Heart left ventricle (tissue), 16 donors: Measurements from ENCODE around the gene SH3BP1. TPM values are rescaled to one million over a fixed set of nuclear protein-coding genes. Genes with fewer than 3 reads are reported as not detected.

Experiments used
- ATAC-seq, 4 donors: fragments of 200-7000 bp; cut with Tn5 transposase; one replicate each; pipeline ENCODE4 v1.9.1; 2020 to 2022; ENCODE audit warnings: moderate library complexity in 4 of 4, mild to moderate bottlenecking in 3 of 4, moderate number of reproducible peaks in 1 of 4
- DNase-seq, 5 donors: peaks; one replicate each; pipeline ENCODE4 v3.0.0-alpha.2; 2020
- H3K27ac ChIP-seq, 12 donors: fragments of 200-600 bp; sonication (generic) in 4 of 12; one replicate each; pipeline versions ENCODE4 v1.5.0 to v1.8.0; 2016 to 2022; ENCODE audit warnings: mild to moderate bottlenecking in 2 of 12
- H3K27me3 ChIP-seq, 9 donors: fragments of 200-600 bp; sonication (generic) in 2 of 9; one replicate each; pipeline versions ENCODE4 v1.5.1 to v1.8.0; 2016 to 2022; ENCODE audit warnings: mild to moderate bottlenecking in 3 of 9
- H3K36me3 ChIP-seq, 9 donors: fragments of 200-600 bp; sonication (generic) in 2 of 9; one replicate each; pipeline versions ENCODE4 v1.5.0 to v1.8.0; 2018 to 2022; ENCODE audit warnings: mild to moderate bottlenecking in 2 of 9
- H3K4me1 ChIP-seq, 12 donors: fragments of 200-600 bp; sonication (generic) in 4 of 12; one replicate each; pipeline versions ENCODE4 v1.5.0 to v1.8.0; 2016 to 2022; ENCODE audit warnings: mild to moderate bottlenecking in 3 of 12
- H3K4me3 ChIP-seq, 12 donors: fragments of 200-600 bp; sonication (generic) in 4 of 12; one replicate each; pipeline versions ENCODE4 v1.5.0 to v1.8.0; 2017 to 2022; ENCODE audit warnings: mild to moderate bottlenecking in 9 of 12, moderate library complexity in 4 of 12
- H3K9me3 ChIP-seq, 12 donors: fragments of 200-600 bp; sonication (generic) in 4 of 12; one replicate each; pipeline versions ENCODE4 v1.5.0 to v1.8.0; 2016 to 2022; ENCODE audit warnings: mild to moderate bottlenecking in 1 of 12
- CTCF ChIP-seq, 12 donors: fragments of 200-600 bp; sonication (generic) in 4 of 12; IDR thresholded peaks; one replicate each; pipeline versions ENCODE4 v1.5.0 to v1.8.0; 2018 to 2022; ENCODE audit warnings: antibody characterized with exemption in 12 of 12, mild to moderate bottlenecking in 5 of 12
- POLR2A ChIP-seq, 2 donors: fragments of 450-650 bp; IDR thresholded peaks; one replicate each; pipeline ENCODE4 v1.6.1; 2017; ENCODE audit warnings: antibody characterized with exemption in 2 of 2, mild to moderate bottlenecking in 2 of 2, moderate library complexity in 2 of 2
- WGBS, 4 donors: extraction: QIAGEN DNeasy Blood & Tissue Kit in 2 of 4; methylation state at CpG; one replicate each; pipeline versions ENCODE4 v1.1.5 to v1.1.7; 2013 to 2018; 5-methylcytosine and 5-hydroxymethylcytosine counted together
- intact Hi-C, 10 donors: fragments of 100-400 bp; cut with DNase I; formaldehyde crosslinking; loops; one replicate each; pipeline versions ENCODE4 v1.11.1 to v1.14.2; 2022
- polyA plus RNA-seq, 2 donors: library from polyadenylated mRNA; stranded (reverse); fragments of 200-250 nt; gene quantifications; one replicate each; pipeline ENCODE4 v1.2.3, GENCODE V29; 2013
- total RNA-seq, 9 donors: library from RNA; depleted of rRNA in 2 of 9; stranded (reverse); fragments of >200 nt in 2 of 9; fragmentation: NEBNext Ultra II Directional in 3 of 9; extraction: Animal tissue kit (Norgen Biotek cat#: 25700) in 3 of 9; gene quantifications; one replicate each; pipeline versions ENCODE4 v1.1.0 to v1.2.4, GENCODE V29; 2016 to 2023
- donor health status: ischemic (EF 13 %, LVEDD 7.1; RV severe dilation, severe dysfunction).
- donor health status: healthy with polysubstance abuse.
- donor health status: DM: no; HTN: yes; CAD: no.
- donor health status: DM: no; HTN: no; CAD: no.
- donor health status: ischemic (EF 25% LVEDD 6.9; RV normal size, moderate dysfunction).
- donor health status: ischemic (EF 25% LVEDD 5.7; RV mildly dilated, moderate dysfunction).
- donor health status: healthy.
- donor health status: DM: yes; HTN: yes; CAD: no.
- donor health status: ischemic (EF 35%, LVEDD 5.7; RV mildly dilated, moderate dysfunction).
- donor health status: nonischemic (EF 11% LVEDD 7.7; RV severe dilation, severe dysfunction).
- donor health status: DM: yes; HTN: yes; CAD: no.
- donor health status: PGD.
- donor health status: ischemic (EF 29% LVEDD 5.4; RV normal size, mild dysfunction).
- donor health status: nonischemic (EF 23%, LVEDD 6.1; RV moderate dilation, normal function).

The SH3BP1 gene
- total and polyA plus RNA-seq, 11 donors = 0.44 to 19.7 (median 2.0) TPM

GRCh38 chr22:37675930-37676735 is 36.7 kb downstream of the SH3BP1 start:
- peaks cover 0 to 34% (median 28%) of the 10 kb centered on the region in 9 donors for H3K36me3 ChIP-seq
- H3K9me3 ChIP-seq = no peaks in the 10 kb centered on the region
- peak overlapping the region; percentile 52 to 92 (median 71) for H3K4me3 ChIP-seq
- ATAC-seq (peak; percentile 12 to 33 (median 21)), DNase-seq (peak; percentile 68 to 82 (median 73))
- WGBS, 4 donors = 5 to 19% (median 8%) methylated on average over 8 to 17 of the region's 17 CpGs
- peak overlapping the region; percentile 74 to 99 (median 96) for H3K27ac ChIP-seq
- TF ChIP-seq CTCF (IDR thresholded peaks at IDR 0.05) (no peak), POLR2A (IDR thresholded peaks at IDR 0.05) (no peak)
- intact Hi-C loops = loop anchor here in 6 of 10 donors (1.0 to 5.0 kb wide), 7 partner anchors 14 to 76 kb away; partner anchors contain the start of genes PDXP (in 5 of the 6) and GGA1 (in 1 of the 6)
- H3K4me1 ChIP-seq = peaks cover 3 to 61% (median 32%) of the 10 kb centered on the region in 12 donors
- no peaks in the 10 kb centered on the region for H3K27me3 ChIP-seq

- H3K36me3 ChIP-seq = peaks cover 0 to 34% (median 28%) of the 10 kb centered on the region in 9 donors
- ATAC-seq = peak in 3 of 4 donors; percentile 48 to 59 (median 48)
- 3 to 6% (median 5%) methylated on average over 31 to 42 of the region's 42 CpGs for WGBS, 4 donors
- no peaks in the 10 kb centered on the region for H3K27me3 ChIP-seq
- H3K27ac ChIP-seq = peak overlapping the region; percentile 74 to 99 (median 96)
- DNase-seq = peak; percentile 88 to 91 (median 90)
- no peaks in the 10 kb centered on the region for H3K9me3 ChIP-seq
- H3K4me3 ChIP-seq = peak overlapping the region; percentile 52 to 92 (median 71)
- H3K4me1 ChIP-seq = peaks cover 3 to 68% (median 39%) of the 10 kb centered on the region in 12 donors
- intact Hi-C loops = loop anchor here in 3 of 10 donors (5.0 kb wide), 3 partner anchors 35 to 75 kb away; no protein-coding TSS in a partner anchor
- TF ChIP-seq CTCF (IDR thresholded peaks at IDR 0.05) = no peak
- no peak for TF ChIP-seq POLR2A (IDR thresholded peaks at IDR 0.05)
Measured at GRCh38 chr22:37676736-37677492, 37.4 kb downstream of the SH3BP1 start.

- H3K4me1 ChIP-seq = peaks cover 3 to 68% (median 39%) of the 10 kb centered on the region in 12 donors
- no peak for DNase-seq
- H3K36me3 ChIP-seq = peaks cover 0 to 34% (median 28%) of the 10 kb centered on the region in 9 donors
- no peak for TF ChIP-seq POLR2A (IDR thresholded peaks at IDR 0.05)
- TF ChIP-seq CTCF (IDR thresholded peaks at IDR 0.05) = no peak
- peak overlapping the region; percentile 52 to 92 (median 71) for H3K4me3 ChIP-seq
- H3K9me3 ChIP-seq = no peaks in the 10 kb centered on the region
- peak overlapping the region in 11 of 12 donors; percentile 91 to 99 (median 96) for H3K27ac ChIP-seq
- no peaks in the 10 kb centered on the region for H3K27me3 ChIP-seq
- intact Hi-C loops = loop anchor here in 3 of 10 donors (5.0 kb wide), 3 partner anchors 35 to 75 kb away; no protein-coding TSS in a partner anchor
- ATAC-seq = no peak
- 54 to 64% (median 56%) methylated on average over 15 of the region's 15 CpGs for WGBS, 4 donors
Measured at GRCh38 chr22:37677493-37677974, 38.1 kb downstream of the SH3BP1 start.
